Natural killer cell (primary cell): ENCODE data around the gene CASTOR1. TPM values are rescaled to one million over a fixed set of nuclear protein-coding genes. Genes with fewer than 3 reads are reported as not detected.
"Not testable (repeated sequence)": the region's sequence is repeated elsewhere in the genome, so short reads cannot be mapped to it uniquely, and the experiment has no call there.

Experiments
- ATAC-seq, 3 donors: fragments of 150-1000 bp in 2 of 3; fragments of 200-7000 bp in 1 of 3; cut with Tn5 transposase; 1 replicate in 1 of 3; 2 replicates in 2 of 3; pipeline ENCODE4 v1.10.0; 2021; ENCODE audit warnings: mild to moderate bottlenecking in 2 of 3, moderate library complexity in 2 of 3
- DNase-seq, 2 donors: peaks; one replicate each; pipeline versions ENCODE4 v3.0.0 to v3.0.0-alpha.2; 2013 to 2021; ENCODE audit warnings: mixed read lengths in 1 of 2
- H3K27ac ChIP-seq: one replicate; pipeline ENCODE4 v1.5.1; 2013; ENCODE audit warnings: mild to moderate bottlenecking, low read length
- H3K27me3 ChIP-seq: one replicate; pipeline ENCODE4 v1.6.1; 2013; ENCODE audit warnings: low read length; ENCODE audit not compliant: control insufficient read depth, insufficient read depth
- H3K36me3 ChIP-seq: one replicate; pipeline ENCODE4 v1.6.1; 2013; ENCODE audit warnings: low read length; ENCODE audit not compliant: control insufficient read depth, insufficient read depth
- H3K4me1 ChIP-seq: one replicate; pipeline ENCODE4 v1.6.1; 2013; ENCODE audit warnings: low read length; ENCODE audit not compliant: control insufficient read depth, insufficient read depth
- H3K4me3 ChIP-seq: one replicate; pipeline ENCODE4 v1.5.1; 2013; ENCODE audit warnings: low read length
- H3K9me3 ChIP-seq: one replicate; pipeline ENCODE4 v1.6.1; 2013; ENCODE audit warnings: low read length; ENCODE audit not compliant: control insufficient read depth, insufficient read depth
- H3K27ac Mint-ChIP-seq, 2 donors: one replicate each; pipeline ENCODE4 v1.8.0; 2022; ENCODE audit warnings: mild to moderate bottlenecking in 2 of 2, mixed read lengths in 2 of 2, moderate library complexity in 1 of 2
- H3K27me3 Mint-ChIP-seq, 2 donors: one replicate each; pipeline ENCODE4 v1.8.0; 2022; ENCODE audit warnings: low read depth in 2 of 2, mixed read lengths in 2 of 2
- H3K36me3 Mint-ChIP-seq: one replicate; pipeline ENCODE4 v1.8.0; 2022; ENCODE audit warnings: mixed read lengths
- H3K4me1 Mint-ChIP-seq, 2 donors: one replicate each; pipeline ENCODE4 v1.8.0; 2022; ENCODE audit warnings: mixed read lengths in 2 of 2
- H3K4me3 Mint-ChIP-seq: one replicate; pipeline ENCODE4 v1.8.0; 2022; ENCODE audit warnings: mild to moderate bottlenecking, moderate library complexity, mixed read lengths
- H3K9me3 Mint-ChIP-seq, 2 donors: one replicate each; pipeline ENCODE4 v1.8.0; 2022; ENCODE audit warnings: mixed read lengths in 2 of 2
- CTCF ChIP-seq: fragments of 200-600 bp; IDR thresholded peaks from one replicate; pipeline ENCODE4 v1.8.0; 2022; ENCODE audit warnings: antibody characterized with exemption
- WGBS: methylation state at CpG from one replicate; pipeline ENCODE4 v1.1.7; 2013; ENCODE audit warnings: missing lambda C conversion rate; ENCODE audit not compliant: insufficient coverage; 5-methylcytosine and 5-hydroxymethylcytosine counted together
- intact Hi-C: fragments of 100-400 bp; cut with micrococcal nuclease; formaldehyde crosslinking; loops from one replicate; pipeline ENCODE4 v1.14.2; 2022
- total RNA-seq, 4 donors: library from RNA; stranded (reverse); fragments of 120-200 nt in 1 of 4; gene quantifications; one replicate each; pipeline versions ENCODE4 v1.2.3 to v1.2.4, GENCODE V29; 2013 to 2022

CASTOR1 gene
- 10 to 100 TPM in 1 of 3 donors, 1 to 10 TPM in 2; 7.0 to 11.9 (median 8.8) TPM for total RNA-seq
- total RNA-seq (2013) = 8.8 TPM

- no peaks in the 10 kb centered on the region for H3K27me3 ChIP-seq
- peak within 1 kb of the TSS; percentile 68 for H3K4me3 ChIP-seq
- intact Hi-C loops = loop anchor here (2.0 to 5.0 kb wide), 2 partner anchors 37 to 42 kb away; partner anchors contain the start of genes LIF and TBC1D10A
- H3K9me3 ChIP-seq = no peaks in the 10 kb centered on the region
- DNase-seq (peak; percentile 81 to 90), ATAC-seq (peak; percentile 80 to 83 (median 81))
- no peaks in the 10 kb centered on the region for H3K36me3 Mint-ChIP-seq
- TF ChIP-seq CTCF = no peak
- peaks cover 19 to 39% of the 10 kb centered on the region in 2 donors for H3K4me1 Mint-ChIP-seq
- no peaks in the 10 kb centered on the region for H3K9me3 Mint-ChIP-seq
- H3K4me3 Mint-ChIP-seq = peak within 1 kb of the TSS; percentile 92
- H3K4me1 ChIP-seq = peaks cover 43% of the 10 kb centered on the region
- peak within 1 kb of the TSS; percentile 86 to 88 for H3K27ac Mint-ChIP-seq
- peak within 1 kb of the TSS; percentile 66 for H3K27ac ChIP-seq
- WGBS = under 1% methylated on average over 85 of the region's 85 CpGs
- no peaks in the 10 kb centered on the region for H3K27me3 Mint-ChIP-seq
- H3K36me3 ChIP-seq = peaks cover 23% of the 10 kb centered on the region
Observed at GRCh38 chr22:30289141-30289979, at the start of gene CASTOR1. Gene CASTOR1 (minus strand): TSS chr22:30289505. CDS start chr22:30289497, 8 bp downstream.

- no peaks in the 10 kb centered on the region for H3K9me3 Mint-ChIP-seq
- Histone ChIP-seq H3K4me3 (no peak overlapping the region), H3K9me3 (no peaks in the 10 kb centered on the region), H3K4me1 (no peaks in the 10 kb centered on the region), H3K36me3 (peaks cover 97% of the 10 kb centered on the region), H3K27me3 (no peaks in the 10 kb centered on the region), H3K27ac (no peak overlapping the region)
- ATAC-seq = no peak
- DNase-seq = no peak
- H3K27me3 Mint-ChIP-seq = no peaks in the 10 kb centered on the region
- WGBS = 98% methylated on average over 7 of the region's 7 CpGs
- no peak for TF ChIP-seq CTCF
- H3K27ac Mint-ChIP-seq = no peak overlapping the region
- no peaks in the 10 kb centered on the region for H3K36me3 Mint-ChIP-seq
- H3K4me1 Mint-ChIP-seq = no peaks in the 10 kb centered on the region
- intact Hi-C loops = no loop called here
- no peak overlapping the region for H3K4me3 Mint-ChIP-seq
Observed at GRCh38 chr22:30338802-30339201, 49.5 kb upstream of the CASTOR1 start.

- H3K9me3 ChIP-seq, H3K4me1 ChIP-seq, H3K4me3 Mint-ChIP-seq, ATAC-seq, H3K27me3 ChIP-seq, H3K27me3 Mint-ChIP-seq, intact Hi-C loops, DNase-seq, H3K27ac Mint-ChIP-seq, H3K9me3 Mint-ChIP-seq, H3K4me1 Mint-ChIP-seq, H3K27ac ChIP-seq, H3K4me3 ChIP-seq, H3K36me3 Mint-ChIP-seq: not testable (repeated sequence)
- peaks cover 97% of the 10 kb centered on the region for H3K36me3 ChIP-seq
- WGBS = 91% methylated on average over 9 of the region's 9 CpGs
Observed at GRCh38 chr22:30338341-30338740, 49.0 kb upstream of the CASTOR1 start.

GRCh38 chr22:30337461-30337778 lies 48.1 kb upstream of the CASTOR1 start:
- Mint-ChIP-seq H3K4me3 (no peak overlapping the region), H3K9me3 (no peaks in the 10 kb centered on the region), H3K4me1 (no peaks in the 10 kb centered on the region), H3K36me3 (no peaks in the 10 kb centered on the region), H3K27me3 (no peaks in the 10 kb centered on the region), H3K27ac (no peak overlapping the region)
- DNase-seq = no peak
- Histone ChIP-seq H3K36me3 (peaks cover 97% of the 10 kb centered on the region), H3K4me3 (no peak overlapping the region), H3K4me1 (no peaks in the 10 kb centered on the region), H3K27me3 (no peaks in the 10 kb centered on the region), H3K27ac (no peak overlapping the region), H3K9me3 (no peaks in the 10 kb centered on the region)
- no peak for TF ChIP-seq CTCF
- no peak for ATAC-seq
- 98% methylated on average over 8 of the region's 8 CpGs for WGBS
- intact Hi-C loops = no loop called here
